ENCODE data around the gene NKAIN1. TPM values are rescaled to one million over a fixed set of nuclear protein-coding genes. Genes with fewer than 3 reads are reported as not detected.

Gene NKAIN1
- total RNA-seq, 2 donors from 2014 or later = not detected

DNA sequence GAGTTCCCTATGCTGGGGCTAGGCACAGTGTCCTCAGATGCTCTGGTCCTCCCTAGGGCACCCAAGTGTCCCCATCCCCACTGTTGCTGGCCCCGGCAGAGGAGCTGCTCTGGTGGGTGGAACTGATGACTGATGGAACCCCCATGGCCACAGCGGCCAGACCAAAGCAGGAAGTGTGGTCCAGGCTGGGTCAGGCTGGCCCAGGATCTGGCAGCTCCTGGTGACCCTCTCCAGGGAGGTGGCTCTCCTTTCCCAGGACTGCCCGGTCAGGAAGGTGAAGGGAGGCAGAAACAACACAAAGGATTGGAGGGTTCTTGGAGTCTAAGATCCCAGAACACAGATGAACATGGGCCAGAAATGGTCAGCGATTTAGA is 1.1 kb downstream of the NKAIN1 start:
- TF ChIP-seq, protein P1, sequence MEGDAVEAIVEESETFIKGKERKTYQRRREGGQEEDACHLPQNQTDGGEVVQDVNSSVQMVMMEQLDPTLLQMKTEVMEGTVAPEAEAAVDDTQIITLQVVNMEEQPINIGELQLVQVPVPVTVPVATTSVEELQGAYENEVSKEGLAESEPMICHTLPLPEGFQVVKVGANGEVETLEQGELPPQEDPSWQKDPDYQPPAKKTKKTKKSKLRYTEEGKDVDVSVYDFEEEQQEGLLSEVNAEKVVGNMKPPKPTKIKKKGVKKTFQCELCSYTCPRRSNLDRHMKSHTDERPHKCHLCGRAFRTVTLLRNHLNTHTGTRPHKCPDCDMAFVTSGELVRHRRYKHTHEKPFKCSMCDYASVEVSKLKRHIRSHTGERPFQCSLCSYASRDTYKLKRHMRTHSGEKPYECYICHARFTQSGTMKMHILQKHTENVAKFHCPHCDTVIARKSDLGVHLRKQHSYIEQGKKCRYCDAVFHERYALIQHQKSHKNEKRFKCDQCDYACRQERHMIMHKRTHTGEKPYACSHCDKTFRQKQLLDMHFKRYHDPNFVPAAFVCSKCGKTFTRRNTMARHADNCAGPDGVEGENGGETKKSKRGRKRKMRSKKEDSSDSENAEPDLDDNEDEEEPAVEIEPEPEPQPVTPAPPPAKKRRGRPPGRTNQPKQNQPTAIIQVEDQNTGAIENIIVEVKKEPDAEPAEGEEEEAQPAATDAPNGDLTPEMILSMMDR (IDR thresholded peaks at IDR 0.05) = no peak
- TF ChIP-seq POLR2A (IDR thresholded peaks at IDR 0.05) = no peak
- no peak overlapping the region for H3K27ac ChIP-seq
- peaks cover 0 to 12% of the 10 kb centered on the region in 2 donors for H3K27me3 ChIP-seq
- DNase-seq (no peak), ATAC-seq (no peak)
- intact Hi-C loops (cut with DNase I) = no loop called here
- no peak overlapping the region for H3K4me3 ChIP-seq
- 18 to 36% methylated on average over 2 to 4 of the region's 4 CpGs for WGBS, 2 donors
- H3K36me3 ChIP-seq (replicated peaks in 1 of 2; ENCODE audit: insufficient read depth in 1 of 2, low read depth in 2 of 2) = no peaks in the 10 kb centered on the region
- no peaks in the 10 kb centered on the region for H3K9me3 ChIP-seq
- peaks cover 18% of the 10 kb centered on the region for H3K4me1 ChIP-seq

DNA sequence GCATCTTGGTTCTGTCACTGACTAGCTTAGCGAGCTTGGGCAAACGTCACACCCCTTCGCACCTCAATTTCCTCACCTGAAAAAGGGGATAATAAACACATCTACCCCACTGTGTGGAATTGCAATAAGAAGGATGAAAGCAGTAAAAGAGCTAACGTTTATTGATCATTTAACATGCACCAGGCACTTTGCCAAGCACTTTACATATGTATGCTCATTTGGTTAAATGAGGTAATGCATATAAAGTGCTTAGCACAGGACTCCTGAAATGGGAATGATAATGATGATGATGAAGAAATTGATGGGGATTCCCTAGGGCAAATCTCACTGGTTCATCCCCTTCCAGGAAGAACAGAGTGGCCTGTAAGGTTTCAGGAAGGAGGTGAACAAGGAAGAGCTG is 4.8 kb downstream of the NKAIN1 start:
- no peak for ATAC-seq
- WGBS, 2 donors = 48 to 65% methylated on average over 4 of the region's 4 CpGs
- Histone ChIP-seq H3K27ac (no peak overlapping the region), H3K36me3 (replicated peaks in 1 of 2; ENCODE audit: insufficient read depth in 1 of 2, low read depth in 2 of 2) (no peaks in the 10 kb centered on the region), H3K27me3 (peaks cover 0 to 7% of the 10 kb centered on the region in 2 donors), H3K9me3 (no peaks in the 10 kb centered on the region), H3K4me3 (no peak overlapping the region), H3K4me1 (peaks cover 10% of the 10 kb centered on the region)
- TF ChIP-seq POLR2A (IDR thresholded peaks at IDR 0.05) = no peak
- TF ChIP-seq, protein P1 (IDR thresholded peaks at IDR 0.05) = no peak
- intact Hi-C loops (cut with DNase I) = no loop called here
- DNase-seq = no peak

DNA sequence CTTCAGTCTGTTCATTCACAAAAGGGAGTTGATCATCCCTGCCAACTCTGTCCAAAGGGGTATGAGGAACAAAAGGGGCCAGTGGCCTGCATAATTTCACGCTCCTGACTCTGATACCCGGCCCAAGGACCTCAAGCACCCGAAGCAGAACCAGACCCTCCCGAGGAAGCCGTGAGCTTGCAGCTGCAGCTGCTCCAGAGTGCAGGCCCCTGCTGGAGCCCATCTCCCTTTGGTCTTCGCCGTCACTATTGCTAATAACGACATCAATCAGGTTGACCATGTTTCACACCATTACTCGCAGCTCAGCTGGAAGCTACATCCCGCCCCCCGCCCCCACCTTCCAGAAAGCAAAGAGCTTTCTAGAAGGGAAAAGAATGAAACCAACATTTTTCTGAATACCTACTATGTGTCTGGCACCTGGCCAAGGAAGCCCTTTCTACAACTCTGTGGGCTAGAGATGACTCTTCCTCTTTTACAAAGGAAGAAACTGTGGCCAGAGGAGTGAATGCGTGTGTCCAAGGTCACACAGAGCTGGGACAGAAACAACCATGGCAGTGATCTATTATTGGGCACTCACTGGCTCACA is 5.5 kb downstream of the NKAIN1 start:
- H3K9me3 ChIP-seq = no peaks in the 10 kb centered on the region
- H3K4me1 ChIP-seq = peaks cover 6% of the 10 kb centered on the region
- intact Hi-C loops (cut with DNase I) = no loop called here
- 63 to 64% methylated on average over 12 of the region's 12 CpGs for WGBS, 2 donors
- H3K4me3 ChIP-seq = no peak overlapping the region
- no peak for ATAC-seq
- H3K27ac ChIP-seq = no peak overlapping the region
- no peak for DNase-seq
- peaks cover 0 to 5% of the 10 kb centered on the region in 2 donors for H3K27me3 ChIP-seq
- no peaks in the 10 kb centered on the region for H3K36me3 ChIP-seq (replicated peaks in 1 of 2; ENCODE audit: insufficient read depth in 1 of 2, low read depth in 2 of 2)
- TF ChIP-seq POLR2A (IDR thresholded peaks at IDR 0.05) = no peak
- TF ChIP-seq, protein P1 (IDR thresholded peaks at IDR 0.05) = no peak

DNA sequence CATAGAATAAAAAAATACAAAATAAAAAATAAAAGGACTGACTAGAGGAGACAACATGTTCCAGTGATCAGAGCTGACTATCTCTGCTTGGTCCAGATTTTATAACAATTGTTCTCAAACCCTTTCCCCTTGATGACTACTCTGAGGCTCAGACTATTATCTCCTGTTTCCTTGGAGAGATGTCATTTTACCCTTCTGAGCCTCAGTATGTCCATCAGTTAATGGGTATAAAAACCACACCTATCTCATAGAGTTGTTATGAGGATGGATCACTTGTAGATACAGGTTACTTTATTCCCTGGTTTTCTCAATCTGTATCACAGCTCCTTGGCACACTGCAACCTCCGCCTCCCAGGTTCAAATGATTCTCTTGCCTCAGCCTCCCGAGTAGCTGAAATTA is 7.0 kb downstream of the NKAIN1 start:
- H3K36me3 ChIP-seq (replicated peaks in 1 of 2; ENCODE audit: insufficient read depth in 1 of 2, low read depth in 2 of 2) = no peaks in the 10 kb centered on the region
- 92% methylated on average over 2 of the region's 2 CpGs for WGBS, 2 donors
- H3K4me1 ChIP-seq = no peaks in the 10 kb centered on the region
- H3K27me3 ChIP-seq = no peaks in the 10 kb centered on the region
- no peaks in the 10 kb centered on the region for H3K9me3 ChIP-seq
- intact Hi-C loops (cut with DNase I) = no loop called here
- TF ChIP-seq, protein P1 (IDR thresholded peaks at IDR 0.05) = no peak
- TF ChIP-seq POLR2A (IDR thresholded peaks at IDR 0.05) = no peak
- H3K27ac ChIP-seq = no peak overlapping the region
- ATAC-seq (no peak), DNase-seq (no peak)
- no peak overlapping the region for H3K4me3 ChIP-seq

DNA sequence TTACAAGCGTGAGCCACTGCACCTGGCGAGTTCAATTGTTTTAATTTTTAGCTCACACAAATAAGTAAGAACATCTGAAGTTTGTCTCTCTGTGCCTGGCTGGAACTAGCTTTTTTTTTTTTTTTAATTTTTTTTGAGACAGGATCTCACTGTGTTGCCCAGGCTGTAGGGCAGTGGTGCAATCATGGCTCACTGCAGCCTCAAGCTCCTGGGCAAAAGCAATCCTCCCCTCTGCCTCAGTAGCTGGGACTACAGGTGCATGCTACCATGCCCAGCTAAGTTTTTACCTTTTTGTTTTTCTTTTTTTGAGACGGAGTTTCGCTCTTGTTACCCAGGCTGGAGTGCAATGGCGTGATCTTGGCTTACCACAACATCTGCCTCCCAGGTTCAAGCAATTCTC is 7.9 kb downstream of the NKAIN1 start:
- WGBS, 2 donors = 86 to 97% methylated on average over 5 of the region's 5 CpGs
- H3K27me3 ChIP-seq = no peaks in the 10 kb centered on the region
- TF ChIP-seq, protein P1 (IDR thresholded peaks at IDR 0.05) = no peak
- TF ChIP-seq POLR2A (IDR thresholded peaks at IDR 0.05) = no peak
- H3K36me3 ChIP-seq (replicated peaks in 1 of 2; ENCODE audit: insufficient read depth in 1 of 2, low read depth in 2 of 2) = no peaks in the 10 kb centered on the region
- H3K4me1 ChIP-seq = no peaks in the 10 kb centered on the region
- intact Hi-C loops (cut with DNase I) = no loop called here
- no peak overlapping the region for H3K27ac ChIP-seq
- ATAC-seq (no peak), DNase-seq (no peak)
- H3K4me3 ChIP-seq = no peak overlapping the region
- H3K9me3 ChIP-seq = no peaks in the 10 kb centered on the region

Data from body of pancreas (tissue), 4 donors.